ENCODE data around the gene NSRP1. TPM values are rescaled to one million over a fixed set of nuclear protein-coding genes. Genes with fewer than 3 reads are reported as not detected.

The NSRP1 gene
- total RNA-seq, 4 donors from 2014 or later: 7.4 to 23.8 (median 17.8) TPM

DNA sequence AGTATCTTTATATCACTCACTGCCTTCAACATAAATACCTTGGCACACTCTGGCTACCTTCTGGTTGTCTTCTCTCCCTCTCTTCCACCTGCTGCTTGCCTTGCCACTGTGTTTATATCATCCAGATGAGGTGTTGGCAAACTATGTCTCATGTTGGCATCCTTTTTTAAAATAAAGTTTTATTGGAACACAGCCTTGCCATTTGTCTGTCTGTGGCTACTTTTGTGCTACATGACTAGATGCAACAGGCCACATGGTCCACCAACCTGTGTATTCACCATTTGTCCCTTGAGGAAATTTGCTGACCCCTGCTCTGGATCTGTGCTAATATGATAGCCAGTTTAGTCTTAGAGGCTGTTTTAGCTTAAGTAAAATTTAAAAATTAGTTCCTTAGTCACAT, 36.8 kb downstream of the NSRP1 start:
- H3K4me3 ChIP-seq (ENCODE audit: low read depth, poor library complexity, severe bottlenecking): no peak overlapping the region
- TF ChIP-seq POLR2A (IDR thresholded peaks at IDR 0.05): no peak
- TF ChIP-seq, protein P1, sequence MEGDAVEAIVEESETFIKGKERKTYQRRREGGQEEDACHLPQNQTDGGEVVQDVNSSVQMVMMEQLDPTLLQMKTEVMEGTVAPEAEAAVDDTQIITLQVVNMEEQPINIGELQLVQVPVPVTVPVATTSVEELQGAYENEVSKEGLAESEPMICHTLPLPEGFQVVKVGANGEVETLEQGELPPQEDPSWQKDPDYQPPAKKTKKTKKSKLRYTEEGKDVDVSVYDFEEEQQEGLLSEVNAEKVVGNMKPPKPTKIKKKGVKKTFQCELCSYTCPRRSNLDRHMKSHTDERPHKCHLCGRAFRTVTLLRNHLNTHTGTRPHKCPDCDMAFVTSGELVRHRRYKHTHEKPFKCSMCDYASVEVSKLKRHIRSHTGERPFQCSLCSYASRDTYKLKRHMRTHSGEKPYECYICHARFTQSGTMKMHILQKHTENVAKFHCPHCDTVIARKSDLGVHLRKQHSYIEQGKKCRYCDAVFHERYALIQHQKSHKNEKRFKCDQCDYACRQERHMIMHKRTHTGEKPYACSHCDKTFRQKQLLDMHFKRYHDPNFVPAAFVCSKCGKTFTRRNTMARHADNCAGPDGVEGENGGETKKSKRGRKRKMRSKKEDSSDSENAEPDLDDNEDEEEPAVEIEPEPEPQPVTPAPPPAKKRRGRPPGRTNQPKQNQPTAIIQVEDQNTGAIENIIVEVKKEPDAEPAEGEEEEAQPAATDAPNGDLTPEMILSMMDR (IDR thresholded peaks at IDR 0.05): no peak
- DNase-seq (ENCODE audit: low spot score in 2 of 2): no peak
- intact Hi-C loops (cut with DNase I; ENCODE audit: low total_unique reads): no loop called here

DNA sequence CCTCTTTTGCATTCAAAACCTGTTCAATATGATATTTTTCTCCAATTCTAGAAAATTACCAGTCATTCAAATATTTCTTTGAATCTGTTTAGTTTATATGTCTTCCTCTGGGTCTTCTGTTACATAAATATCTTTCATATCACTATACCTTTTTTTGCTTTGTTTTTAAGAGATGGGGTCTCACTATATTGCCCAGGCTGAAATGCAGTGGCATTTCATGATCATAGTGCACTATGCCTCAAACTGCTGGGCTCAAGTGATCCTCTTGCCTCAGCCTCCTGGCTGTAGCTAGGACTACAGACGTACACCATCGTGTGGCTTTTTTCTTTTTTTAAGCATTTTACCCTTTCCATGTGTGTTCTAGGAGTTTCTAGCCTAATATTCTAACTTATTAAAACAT, 38.8 kb downstream of the NSRP1 start:
- DNase-seq (ENCODE audit: low spot score in 2 of 2): no peak
- H3K4me3 ChIP-seq (ENCODE audit: low read depth, poor library complexity, severe bottlenecking): no peak overlapping the region
- TF ChIP-seq, protein P1 (IDR thresholded peaks at IDR 0.05): no peak
- TF ChIP-seq POLR2A (IDR thresholded peaks at IDR 0.05): no peak
- 94 to 98% methylated on average over 2 of the region's 2 CpGs for WGBS, 2 donors
- intact Hi-C loops (cut with DNase I; ENCODE audit: low total_unique reads): no loop called here

DNA sequence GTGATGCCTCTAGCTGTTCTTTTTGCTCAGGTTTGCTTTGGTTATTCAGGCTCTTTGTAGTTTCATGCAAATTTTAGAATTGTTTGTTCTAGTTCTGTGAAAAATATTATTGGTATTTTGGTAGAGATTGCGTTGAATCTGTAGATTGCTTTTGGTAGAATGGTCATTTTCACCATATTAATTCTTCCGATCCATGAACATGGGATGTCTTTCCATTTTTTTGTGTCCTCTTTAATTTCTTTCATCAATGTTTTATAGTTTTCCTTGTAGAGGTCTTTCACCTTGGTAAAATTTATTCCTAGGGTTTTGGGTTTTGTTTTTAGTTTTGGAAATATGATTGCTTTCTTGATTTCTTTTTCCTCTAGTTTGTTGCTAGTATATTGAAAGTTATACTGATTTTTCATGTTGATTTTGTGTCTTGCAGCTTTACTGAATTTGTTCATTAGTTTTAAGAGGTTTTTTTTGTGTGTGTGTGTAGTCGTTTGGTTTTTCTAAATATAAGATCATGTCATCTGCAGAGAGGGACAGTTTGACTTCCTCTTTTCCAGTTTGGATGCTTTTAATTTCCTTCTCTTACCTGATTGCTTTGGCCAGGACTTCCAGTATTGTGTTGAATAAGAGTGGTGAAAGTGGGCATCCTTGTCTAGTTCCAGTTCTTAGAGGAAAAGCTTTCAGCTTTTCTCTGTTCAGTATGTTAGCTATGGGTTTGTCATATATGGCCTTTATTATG, 42.4 kb downstream of the NSRP1 start:
- intact Hi-C loops (cut with DNase I; ENCODE audit: low total_unique reads): no loop called here
- WGBS, 2 donors: 93 to 97% methylated on average over 3 of the region's 3 CpGs
- no peak for TF ChIP-seq POLR2A (IDR thresholded peaks at IDR 0.05)
- TF ChIP-seq, protein P1 (IDR thresholded peaks at IDR 0.05): no peak
- no peak for DNase-seq (ENCODE audit: low spot score in 2 of 2)
- no peak overlapping the region for H3K4me3 ChIP-seq (ENCODE audit: low read depth, poor library complexity, severe bottlenecking)

DNA sequence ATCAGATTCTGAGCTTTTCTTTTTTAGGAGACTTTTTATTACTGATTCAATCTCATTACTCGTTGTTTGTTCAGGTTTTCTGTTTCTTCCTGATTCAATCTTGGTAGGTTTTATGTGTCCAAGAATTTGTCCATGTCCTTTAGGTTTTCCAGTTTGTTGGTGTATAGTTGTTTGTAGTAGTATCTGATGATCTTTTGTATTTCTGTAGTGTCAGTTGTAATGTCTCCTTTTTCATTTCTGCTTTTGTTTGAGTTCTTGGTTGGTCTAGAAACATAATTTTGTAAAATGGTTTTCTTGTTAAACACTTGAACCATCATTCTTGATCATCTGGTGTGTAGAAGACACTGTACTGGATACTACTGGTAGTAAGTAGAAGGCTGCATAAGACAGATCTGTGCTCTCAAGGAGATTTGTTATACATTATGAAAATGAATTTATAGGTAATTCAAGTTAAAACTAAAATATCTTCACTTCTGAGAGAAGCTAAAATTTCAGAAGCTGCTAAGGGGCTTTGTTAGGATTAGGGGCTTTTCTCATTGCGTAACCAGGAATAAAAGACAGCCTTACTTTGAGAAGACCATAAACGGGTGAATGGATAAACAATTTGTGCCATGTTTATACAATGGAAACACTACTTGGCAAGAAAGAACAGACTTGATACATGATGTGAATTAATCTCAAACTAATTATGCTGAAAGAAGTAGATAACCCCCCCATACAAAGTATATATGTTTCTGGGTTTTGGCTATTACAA, 44.0 kb downstream of the NSRP1 start:
- 93 to 94% methylated on average over 3 of the region's 3 CpGs for whole genome bisulfite sequencing, 2 donors

DNA sequence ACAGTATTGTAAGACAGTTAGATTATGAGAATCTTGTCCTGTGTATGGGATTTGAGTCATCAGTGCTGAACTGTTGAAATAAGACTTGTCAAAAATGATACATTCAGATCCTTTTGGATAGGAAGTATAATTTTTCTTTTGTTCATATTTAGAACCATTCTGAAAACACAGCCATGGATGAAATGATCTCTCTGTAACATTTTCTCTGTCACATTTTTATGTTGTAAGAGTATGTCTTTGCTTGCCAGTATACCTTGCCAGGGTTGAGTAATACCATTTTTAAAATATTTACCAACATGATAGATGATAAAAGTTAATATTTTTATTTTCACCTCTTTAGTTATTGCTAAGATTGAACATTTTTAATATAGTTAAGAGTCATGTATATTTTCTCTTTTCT, 45.0 kb downstream of the NSRP1 start:
- no peak for DNase-seq (ENCODE audit: low spot score in 2 of 2)
- no peak overlapping the region for H3K4me3 ChIP-seq (ENCODE audit: low read depth, poor library complexity, severe bottlenecking)
- intact Hi-C loops (cut with DNase I; ENCODE audit: low total_unique reads): no loop called here
- TF ChIP-seq POLR2A (IDR thresholded peaks at IDR 0.05): no peak
- TF ChIP-seq, protein P1 (IDR thresholded peaks at IDR 0.05): no peak

More for the DNA sequence above, 44.0 kb downstream of the NSRP1 start:
- H3K4me3 ChIP-seq (ENCODE audit: low read depth, poor library complexity, severe bottlenecking): no peak overlapping the region
- TF ChIP-seq, protein P1 (IDR thresholded peaks at IDR 0.05): no peak
- no peak for TF ChIP-seq POLR2A (IDR thresholded peaks at IDR 0.05)
- intact Hi-C loops (cut with DNase I; ENCODE audit: low total_unique reads): no loop called here
- DNase-seq (ENCODE audit: low spot score in 2 of 2): no peak
